Lung microvascular endothelial cell (primary cell): Measurements from ENCODE around the gene CKAP2L. TPM values are rescaled to one million over a fixed set of nuclear protein-coding genes. Genes with fewer than 3 reads are reported as not detected.
"Not testable (repeated sequence)": the region's sequence is repeated elsewhere in the genome, so short reads cannot be mapped to it uniquely, and the experiment has no call there.

Experiments
- DNase-seq, 2 donors: peaks; one replicate each; pipeline versions ENCODE4 v3.0.0 to v3.0.0-alpha.2; 2010; ENCODE audit warnings: low read depth in 2 of 2
- total RNA-seq: library from RNA; depleted of rRNA; stranded (reverse); fragments of >200 nt; gene quantifications from 2 replicates; pipeline ENCODE4 v1.2.1, GENCODE V29; 2014

CKAP2L gene
- total RNA-seq, 1 donor from 2014 or later = 0.60 TPM

DNA sequence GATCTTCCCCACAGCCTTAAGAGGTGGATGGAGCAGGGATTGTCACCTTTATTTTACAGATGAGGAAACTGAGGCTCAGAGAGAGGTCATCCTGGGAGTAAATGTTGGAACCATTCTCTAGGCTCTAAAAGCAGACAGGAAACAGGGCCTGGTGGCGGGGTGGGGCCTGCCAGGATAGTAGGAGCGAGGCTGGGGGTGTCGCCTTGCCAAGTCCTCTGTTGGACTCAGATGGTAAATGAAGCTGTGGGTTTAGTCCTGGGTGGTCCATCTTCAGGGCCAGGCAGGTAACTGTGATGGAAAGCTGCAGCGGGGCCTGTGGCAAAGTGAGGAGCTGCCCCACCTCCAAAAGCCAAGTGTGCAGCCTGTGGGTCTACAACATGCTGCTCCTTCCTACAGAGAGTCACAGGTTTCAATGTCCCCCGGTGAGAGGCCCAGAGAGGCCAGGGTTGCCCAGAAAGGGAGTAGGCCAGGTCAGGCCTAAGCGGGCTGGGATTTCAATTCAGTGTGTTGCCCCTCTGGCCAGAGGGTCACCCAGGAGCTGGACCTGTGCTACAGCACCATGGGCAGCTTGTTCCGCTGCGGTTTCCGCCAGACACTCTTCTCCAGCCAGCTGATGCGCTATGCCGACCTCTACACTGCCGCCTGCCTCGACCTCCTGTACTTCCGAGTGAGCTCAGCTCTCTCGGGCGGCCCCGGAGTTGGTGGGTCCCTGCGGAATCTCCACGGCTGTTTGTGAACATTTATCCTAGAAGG lies 37.0 kb downstream of the CKAP2L start:
- no peak for DNase-seq

DNA sequence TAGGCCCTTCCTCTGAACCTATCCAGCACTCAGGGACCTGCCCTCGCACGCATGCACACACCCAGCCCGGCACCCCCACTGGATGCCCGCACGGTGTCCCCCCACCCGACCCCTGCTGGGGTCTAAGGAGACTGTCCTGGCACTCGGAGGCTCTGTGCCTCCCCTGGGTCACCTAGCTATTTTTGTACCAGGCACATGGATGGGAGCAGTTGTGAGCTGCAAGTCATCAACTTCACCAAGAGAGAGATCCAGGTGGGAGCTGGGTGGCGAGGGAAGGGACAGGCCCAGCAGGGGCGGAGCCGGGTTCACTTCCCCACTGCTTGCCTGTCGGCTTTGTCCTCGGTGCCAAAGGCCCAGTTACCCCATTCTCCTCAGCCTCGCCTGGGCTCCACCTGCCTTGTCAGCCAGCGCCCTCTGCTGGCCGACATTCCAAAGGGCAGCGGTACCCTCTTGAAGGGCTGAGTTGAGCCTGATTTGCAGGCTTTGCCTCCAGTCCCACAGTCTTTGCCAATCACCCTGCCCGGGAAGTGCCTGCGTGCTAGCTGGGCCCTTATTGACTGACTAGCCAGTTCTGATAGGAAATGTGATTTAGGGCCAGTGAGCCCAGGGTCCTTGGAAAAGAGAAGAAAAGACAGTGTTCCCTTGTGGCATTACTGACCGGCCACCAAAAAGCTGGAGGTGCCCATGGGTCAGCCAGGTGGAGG lies 37.8 kb downstream of the CKAP2L start:
- DNase-seq = peak; percentile 87 to 90

DNA sequence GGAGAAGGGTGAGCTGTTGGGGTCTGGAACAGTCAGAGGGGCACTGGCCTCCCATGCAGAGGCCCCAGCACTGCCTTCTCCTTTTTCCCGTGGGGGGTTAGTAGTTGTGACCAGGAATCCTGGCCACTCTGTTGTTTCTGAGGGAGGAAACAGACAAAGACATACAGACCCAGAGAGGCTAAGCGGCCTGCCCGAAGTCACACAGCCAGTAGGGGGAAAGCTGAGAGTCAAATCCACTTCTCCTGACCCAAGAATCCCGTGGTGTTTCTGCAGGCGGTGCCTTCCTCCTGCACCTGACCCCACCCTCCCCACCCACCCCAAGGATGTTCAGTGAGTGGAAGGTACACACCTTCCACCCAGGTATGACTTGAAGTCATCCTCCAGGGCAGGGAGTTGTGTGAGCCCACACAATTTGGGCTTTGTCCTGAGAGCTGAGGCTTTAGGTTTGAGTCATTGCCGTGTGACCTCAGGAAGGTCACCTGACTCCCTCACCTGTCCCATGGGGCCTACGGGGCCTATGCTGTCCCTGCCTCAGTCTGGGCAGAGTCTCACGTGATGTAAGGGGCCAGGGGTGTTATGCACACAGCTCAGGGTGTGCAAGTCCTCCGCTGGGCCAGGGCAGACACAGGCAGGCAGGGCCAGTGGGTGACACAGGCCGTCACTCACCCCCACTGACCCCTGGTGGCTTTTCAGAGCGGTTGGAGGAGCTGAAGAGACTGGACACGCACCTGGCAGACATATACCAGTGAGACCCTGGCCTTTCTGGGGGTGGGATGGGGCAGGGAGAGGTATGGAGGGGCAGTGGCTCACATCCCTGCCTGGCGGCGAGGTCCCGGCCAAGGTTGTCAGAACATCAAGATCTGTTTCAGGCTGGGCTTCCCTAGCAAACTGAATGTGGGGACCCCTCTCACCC lies 38.6 kb downstream of the CKAP2L start:
- DNase-seq = no peak

DNA sequence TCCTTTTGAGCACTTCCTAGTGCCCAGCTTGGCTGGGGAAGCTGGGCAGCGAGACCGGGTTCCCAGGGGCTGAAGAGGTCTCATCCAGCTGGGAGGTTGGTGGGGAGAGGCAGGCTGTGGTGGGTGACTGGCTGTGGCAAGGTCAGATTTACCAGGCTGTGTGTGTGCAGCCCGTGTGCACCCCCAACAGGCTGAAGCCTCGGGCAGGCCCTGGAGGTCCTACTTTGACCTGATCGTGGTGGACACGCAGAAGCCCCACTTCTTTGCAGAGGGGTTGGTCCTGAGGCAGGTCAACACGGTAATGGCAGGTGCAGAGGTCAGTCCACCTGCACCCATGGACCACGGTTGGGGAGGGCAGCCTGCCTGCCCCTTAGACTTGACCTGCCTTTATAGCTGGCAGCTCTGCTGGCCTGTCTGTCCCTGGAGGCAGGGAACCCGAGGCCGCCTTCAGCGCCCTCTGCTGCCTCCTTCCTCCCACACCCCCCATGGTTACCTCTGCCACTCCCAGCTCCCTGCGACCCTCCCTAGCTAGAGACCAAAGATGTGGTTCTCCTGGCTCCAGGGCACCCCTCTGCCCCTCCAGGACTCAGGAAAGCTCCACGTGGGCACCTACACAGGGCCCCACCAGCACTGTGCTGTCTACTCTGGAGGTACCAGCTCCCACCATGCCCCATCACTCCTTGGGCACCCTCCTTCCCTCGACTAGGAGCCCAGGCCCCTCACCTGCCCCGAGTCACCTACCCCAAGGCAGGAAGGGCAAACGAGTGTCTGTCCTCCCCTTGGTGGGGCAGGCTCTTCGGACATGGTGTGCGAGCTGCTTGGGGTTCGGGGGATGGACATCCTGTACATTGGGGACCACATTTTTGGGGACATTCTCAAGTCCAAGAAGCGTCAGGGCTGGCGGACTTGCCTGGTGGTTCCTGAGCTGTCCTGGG lies 39.6 kb downstream of the CKAP2L start:
- no peak for DNase-seq

DNA sequence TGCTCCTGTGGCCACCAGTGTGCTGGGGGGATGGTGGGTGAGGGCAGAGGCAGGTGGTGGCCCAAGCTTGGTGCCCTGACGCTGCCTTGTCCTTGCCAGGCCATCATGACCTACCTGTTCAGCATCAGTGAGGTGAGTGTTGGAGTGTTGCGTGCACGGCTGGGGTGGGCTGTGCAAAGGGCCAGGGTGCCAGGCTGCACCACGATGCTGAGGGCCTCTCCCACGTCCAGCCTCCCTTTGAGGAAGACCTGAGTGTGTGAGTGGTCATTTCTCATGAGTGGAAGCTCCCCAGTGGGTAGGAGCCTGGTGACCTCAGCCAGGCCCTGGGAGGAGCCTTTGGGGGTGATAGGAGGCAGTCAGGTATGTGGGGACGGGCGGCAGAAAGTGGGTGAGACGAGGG lies 40.4 kb downstream of the CKAP2L start:
- no peak for DNase-seq

DNA sequence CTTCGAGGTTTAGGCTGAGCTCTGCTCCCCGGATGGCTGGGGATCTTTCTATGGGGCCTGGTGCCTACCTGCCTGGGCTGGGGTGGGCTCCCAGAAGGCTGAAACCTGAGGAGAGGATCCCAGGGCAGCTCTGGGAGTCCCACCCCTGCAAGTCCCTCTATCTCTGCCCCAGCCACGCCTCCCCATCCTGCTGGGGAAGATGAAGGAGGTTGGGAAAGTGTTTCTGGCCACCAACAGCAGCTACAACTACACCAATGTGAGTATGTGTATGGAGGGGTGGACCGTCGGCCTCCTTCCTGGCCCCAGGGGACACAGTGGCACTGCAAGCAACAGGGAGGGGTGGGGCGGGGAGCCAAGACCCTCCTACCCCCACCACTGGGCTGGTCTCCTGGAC lies 40.9 kb downstream of the CKAP2L start:
- no peak for DNase-seq

DNA sequence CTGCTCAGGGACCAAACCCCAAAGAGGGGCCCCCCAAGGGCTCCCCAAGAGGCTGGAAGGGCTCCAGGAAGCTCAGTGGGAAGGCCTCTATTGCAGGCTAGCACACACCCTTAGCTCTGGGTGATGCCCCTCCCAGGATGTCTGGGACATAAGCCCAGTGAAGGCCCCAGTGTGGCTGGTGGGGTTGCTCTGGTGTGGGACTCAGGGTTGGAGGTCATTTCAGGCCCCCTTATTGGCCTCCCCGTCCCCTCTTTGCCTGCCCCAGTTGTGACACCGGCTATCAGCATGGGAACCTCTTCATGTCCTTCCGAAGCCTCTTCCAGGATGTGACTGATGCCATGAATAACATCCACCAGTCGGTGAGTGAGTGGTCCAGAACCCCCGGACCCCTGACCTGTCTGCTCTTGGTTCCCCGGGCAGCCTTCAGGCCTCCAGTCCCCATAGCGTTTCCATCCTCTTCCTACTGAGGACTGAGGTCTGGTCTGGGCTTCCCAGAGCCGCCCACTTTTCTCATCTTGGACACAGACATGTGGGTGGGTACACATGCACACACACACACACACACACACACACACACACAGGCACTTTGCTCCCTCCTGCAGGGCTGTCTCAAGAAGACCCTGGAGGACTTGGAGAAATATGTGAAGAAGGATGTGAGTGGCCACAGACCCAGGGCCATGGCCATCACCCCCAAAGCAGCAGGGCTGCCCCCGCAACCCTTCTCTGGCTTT lies 41.4 kb downstream of the CKAP2L start:
- DNase-seq = no peak

DNA sequence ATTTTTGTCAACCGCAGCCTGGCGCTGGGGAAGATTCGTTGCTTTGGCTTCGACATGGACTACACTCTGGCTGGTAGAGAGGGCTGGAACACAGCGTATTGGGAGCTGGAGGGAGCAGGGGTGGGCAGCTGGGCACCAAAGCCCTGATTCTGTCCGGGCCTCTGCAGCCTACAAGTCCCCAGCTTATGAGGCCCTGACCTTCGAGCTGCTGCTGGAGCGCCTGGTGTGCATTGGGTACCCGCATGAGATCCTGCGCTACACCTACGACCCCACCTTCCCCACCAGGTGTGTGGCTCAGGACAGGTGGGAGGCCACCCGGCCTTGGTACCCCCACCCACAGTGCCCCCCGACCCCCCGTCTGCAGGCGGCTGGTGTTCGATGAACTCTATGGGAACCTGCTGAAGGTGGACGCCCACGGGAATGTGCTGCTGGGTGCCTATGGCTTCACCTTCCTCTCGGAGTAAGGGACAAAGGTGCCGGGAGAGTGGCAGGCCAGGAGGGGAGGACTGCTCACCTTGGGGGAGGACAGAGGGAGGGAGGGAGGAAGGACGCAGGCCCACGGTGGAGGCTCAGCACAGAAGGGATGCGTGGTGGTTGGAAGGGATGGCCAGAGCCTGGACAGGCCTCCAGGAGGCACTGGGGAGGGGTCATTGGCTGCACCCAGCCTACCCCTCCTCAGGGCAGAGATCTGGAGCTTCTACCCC lies 42.4 kb downstream of the CKAP2L start:
- no peak for DNase-seq

DNA sequence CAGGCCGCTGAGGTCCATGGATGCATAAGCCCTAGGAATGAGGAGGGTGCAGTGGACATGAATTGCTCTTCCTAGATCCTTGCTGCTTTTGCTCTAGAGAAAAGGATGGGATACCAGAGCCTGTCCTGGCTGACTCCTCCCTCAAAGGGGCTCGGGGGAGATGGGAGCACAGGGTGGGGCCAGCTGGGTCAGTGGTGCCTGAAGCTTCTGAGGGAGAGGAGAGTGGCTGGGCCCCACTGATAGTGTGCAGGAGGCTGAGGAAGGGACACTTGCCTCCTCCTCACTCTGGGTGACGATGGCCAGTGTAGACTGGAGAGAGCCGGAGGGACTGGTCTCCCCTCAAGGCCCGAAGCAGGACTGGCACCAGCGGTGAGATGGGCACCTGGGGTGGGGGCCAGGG lies 43.6 kb downstream of the CKAP2L start, which contains the start of gene NT5DC4:
TSS of gene NT5DC4 (plus strand) at position 236 of the 400 bp plus-strand sequence. CDS start at position 296, 60 bp downstream.
- no peak for DNase-seq

DNA sequence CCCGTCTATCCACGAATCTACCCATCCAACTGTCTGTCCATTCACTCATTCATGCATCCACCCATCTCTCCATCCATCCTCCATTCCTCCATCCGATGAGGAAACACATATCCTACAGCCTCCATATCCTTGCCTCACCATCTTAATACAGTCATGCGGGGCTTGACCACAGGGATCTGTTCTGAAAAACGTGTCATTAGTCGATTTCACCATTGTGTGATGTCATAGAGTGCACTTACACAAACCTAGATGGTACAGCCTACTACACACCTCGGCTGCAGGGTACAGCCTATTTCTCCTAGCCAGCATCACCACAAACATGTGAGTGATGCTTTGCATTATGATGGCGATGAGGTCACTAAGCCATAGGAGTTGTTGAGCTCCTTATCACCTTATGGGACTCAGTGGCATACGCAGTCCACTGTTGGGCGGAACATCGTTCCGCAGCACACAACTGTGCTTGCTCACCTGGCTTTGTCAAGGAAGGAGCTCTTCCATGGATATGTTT lies 45.5 kb downstream of the CKAP2L start:
- DNase-seq = no peak

DNA sequence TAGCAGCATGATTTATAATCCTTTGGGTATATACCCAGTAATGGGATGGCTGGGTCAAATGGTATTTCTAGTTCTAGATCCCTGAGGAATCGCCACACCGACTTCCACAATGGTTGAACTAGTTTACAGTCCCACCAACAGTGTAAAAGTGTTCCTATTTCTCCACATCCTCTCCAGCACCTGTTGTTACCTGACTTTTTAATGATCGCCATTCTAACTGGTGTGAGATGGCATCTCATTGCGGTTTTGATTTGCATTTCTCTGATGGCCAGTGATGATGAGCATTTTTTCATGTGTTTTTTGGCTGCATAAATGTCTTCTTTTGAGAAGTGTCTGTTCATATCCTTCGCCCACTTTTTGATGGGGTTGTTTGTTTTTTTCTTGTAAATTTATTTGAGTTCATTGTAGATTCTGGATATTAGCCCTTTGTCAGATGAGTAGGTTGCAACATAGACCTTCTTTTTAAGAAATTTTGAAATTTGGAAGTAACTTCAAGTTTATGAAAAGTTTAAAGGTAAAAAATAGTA lies 47.5 kb downstream of the CKAP2L start:
- DNase-seq = not testable (repeated sequence)

DNA sequence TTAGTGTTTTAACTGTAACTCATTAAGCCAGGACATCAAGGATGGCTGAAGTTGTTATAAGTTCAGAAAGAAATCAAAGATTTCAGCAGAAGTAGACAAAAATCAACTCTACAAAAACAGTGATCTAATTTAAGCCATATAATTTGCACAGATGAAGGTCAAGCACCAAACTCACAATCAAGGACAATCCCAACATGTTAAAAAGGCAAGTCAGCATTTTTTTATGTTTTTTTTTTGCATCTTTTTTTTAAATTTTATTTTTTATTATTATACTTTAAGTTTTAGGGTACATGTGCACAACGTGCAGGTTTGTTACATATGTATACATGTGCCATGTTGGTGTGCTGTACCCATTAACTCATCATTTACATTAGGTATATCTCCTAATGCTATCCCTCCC lies 48.3 kb downstream of the CKAP2L start:
- not testable (repeated sequence) for DNase-seq

DNA sequence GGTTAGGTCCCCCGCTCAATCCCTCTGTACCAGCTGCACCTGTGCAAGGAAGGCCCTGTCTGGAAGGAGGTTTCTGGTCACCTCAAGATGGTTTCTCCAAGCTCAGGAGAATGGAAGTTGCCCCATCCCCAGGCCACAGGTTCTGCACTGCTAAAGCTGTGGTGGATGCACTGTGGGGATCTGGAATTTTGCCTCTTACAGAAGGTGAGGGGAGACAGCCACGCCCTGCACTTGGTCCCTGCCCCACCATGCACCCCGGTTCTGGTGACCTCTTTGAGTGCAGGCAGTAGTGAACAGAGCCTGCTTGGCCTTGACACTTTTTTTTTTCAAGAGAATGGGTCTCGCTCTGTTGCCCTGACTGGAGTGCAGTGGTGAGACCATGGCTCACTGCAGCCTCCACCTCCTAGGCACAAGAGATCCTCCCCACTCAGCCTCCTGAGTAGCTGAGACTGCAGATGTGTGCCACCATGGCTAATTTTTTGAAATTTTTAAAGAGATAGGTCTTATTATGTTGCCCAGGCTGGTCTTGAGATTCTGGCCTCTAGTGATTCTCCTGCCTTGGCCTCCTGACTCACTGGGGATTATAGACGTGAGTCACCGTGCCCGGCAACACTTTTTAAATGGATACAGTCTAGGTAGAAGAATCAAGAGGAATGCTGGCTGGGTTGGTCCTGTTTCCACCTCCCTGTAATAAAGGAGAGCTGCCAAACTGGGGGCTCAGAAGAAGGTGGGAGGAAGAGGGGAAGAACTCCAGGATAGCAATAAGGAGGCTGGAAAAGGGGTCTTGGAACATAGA lies 49.4 kb downstream of the CKAP2L start:
- peak in 1 of 2 donors; percentile 16 for DNase-seq

DNA sequence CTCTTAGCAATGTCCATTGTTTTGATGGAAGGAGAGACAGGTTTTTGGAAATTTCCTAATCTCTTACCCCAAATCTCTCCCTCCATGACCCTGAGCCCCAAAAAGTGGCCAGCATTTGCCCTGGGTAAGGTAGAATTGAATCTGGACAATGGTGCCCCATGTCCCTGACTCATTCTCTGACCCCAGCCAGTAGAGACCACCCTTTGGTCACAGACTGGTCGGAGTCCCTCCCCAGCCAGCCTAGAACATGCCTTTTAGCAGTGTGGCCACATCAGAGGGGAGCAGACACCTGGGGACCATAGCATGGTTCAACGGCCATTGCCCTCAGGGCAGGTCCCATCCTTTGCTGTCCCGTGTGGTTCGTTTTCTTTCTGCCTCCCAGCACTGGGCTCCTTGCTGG lies 50.1 kb downstream of the CKAP2L start:
- DNase-seq = no peak

DNA sequence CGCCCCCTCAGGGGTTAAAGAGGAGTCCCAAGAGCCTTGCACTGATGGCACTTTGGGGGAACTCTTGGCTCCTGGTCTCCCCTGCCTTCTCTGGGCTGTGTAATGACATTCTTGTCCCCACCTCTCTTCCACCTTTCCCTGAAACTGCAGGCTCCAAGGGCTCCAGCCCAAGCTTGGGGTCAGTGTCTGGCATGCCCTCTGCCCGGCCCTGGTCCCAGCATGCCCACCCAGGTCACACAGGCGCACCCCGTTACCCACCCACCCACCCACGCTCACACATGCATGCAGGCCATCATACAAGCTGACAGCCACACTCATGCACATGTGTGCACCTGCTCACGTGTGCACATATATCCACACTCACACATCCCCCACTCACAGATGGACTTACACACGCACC lies 50.5 kb downstream of the CKAP2L start:
- no peak for DNase-seq

DNA sequence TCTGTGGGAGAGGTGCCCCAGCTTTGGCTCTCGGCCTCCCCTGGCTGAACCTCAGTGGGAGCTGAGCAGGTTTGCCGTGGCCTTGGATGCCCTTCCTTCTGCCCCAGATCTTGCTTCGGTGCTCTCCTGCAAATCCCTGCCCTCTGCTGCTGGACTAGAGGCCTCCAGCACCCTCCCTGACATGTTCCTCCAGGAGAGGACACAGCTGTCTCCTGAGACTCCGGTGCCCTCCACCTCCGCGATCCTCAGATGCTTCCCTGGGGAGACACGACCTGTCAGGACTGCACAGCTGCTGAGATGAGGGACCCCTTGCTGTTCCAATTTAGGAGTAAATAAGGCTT lies 50.9 kb downstream of the CKAP2L start:
- DNase-seq = no peak

DNA sequence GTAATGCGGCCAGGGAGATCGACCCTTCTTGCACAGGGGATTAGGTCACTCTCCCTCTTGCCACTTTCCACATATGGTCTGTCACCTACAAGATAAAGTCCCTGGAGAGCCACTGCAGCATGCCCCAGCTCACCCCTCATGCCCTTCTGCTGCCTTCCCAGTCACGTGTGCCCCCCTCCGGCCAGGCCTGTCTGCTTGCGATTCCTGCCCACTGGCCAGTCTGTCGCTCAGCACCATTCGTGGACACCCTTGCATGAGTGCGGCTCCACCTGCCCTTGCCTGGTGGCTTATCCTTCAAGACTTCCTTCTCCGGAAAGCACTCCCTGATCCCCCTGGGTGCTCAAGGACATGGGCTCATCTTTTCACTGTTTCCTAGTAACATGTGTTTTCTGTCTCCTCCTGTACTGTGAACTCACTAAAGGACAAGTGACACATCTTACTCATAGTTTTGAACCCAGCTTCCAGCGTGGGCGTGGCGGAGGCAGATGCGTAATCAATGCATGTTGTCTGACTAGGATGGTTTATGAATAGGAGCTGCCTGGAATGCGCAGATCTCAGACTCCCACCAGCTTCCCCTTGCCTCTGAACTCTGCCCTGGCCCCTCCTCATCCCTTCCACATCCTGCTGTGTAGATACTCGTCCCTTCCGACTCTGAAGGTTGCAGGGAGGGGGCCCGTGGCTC lies 51.4 kb downstream of the CKAP2L start:
- DNase-seq = peak in 1 of 2 donors; percentile 34

DNA sequence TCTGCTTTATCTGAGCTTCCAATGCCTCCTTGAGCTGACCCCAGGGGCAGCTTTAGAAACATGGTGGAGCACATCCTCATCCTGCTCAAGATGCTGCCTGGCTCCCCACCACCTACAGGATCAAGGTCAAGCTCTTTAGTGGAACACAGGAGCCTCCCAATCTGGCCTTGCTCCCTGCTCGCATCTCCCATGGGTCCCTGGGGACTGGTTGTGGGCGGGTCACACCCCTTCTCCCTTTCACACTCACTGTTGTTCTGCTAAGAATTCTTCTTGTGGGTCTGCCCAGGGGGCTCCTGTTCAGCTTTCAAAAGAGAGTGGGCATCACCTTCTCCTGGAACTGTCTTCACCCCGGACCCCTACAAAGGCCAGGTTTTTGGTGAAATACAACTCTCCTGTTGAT lies 51.9 kb downstream of the CKAP2L start:
- no peak for DNase-seq
